ENCODE data around the gene CCDC148. TPM values are rescaled to one million over a fixed set of nuclear protein-coding genes. Genes with fewer than 3 reads are reported as not detected.

Gene CCDC148
- total RNA-seq, 1 experiment from 2014 or later: 2.1 TPM

- ATAC-seq (no peak), DNase-seq (ENCODE audit: low spot score) (no peak)
- CTCF ChIA-PET: interaction anchor here (1.8 kb wide), 1 partner anchor 120 kb away, joined by 4 read pairs; no protein-coding TSS in a partner anchor
- H3K4me3 Mint-ChIP-seq: no peak overlapping the region
- H3K27me3 Mint-ChIP-seq (ENCODE audit: low read depth): no peaks in the 10 kb centered on the region; the same call in 1 of the 2 replicates
- H3K36me3 Mint-ChIP-seq: no peaks in the 10 kb centered on the region
- H3K9me3 Mint-ChIP-seq: peaks cover 19% of the 10 kb centered on the region
- POLR2A ChIA-PET: no interaction called here
- peaks cover 17% of the 10 kb centered on the region for H3K4me1 Mint-ChIP-seq
- H3K27ac Mint-ChIP-seq: no peak overlapping the region
- TF ChIP-seq TCF7 (CRISPR knock-in tag; IDR thresholded peaks at IDR 0.05; ENCODE audit: low read depth) (no peak), FOXP1 (CRISPR knock-in tag; IDR thresholded peaks at IDR 0.05; ENCODE audit: borderline replicate concordance) (no peak), FOXK1 (CRISPR knock-in tag; IDR thresholded peaks at IDR 0.05) (no peak), ZNF671 (CRISPR knock-in tag; IDR thresholded peaks at IDR 0.05) (no peak), SP1 (CRISPR knock-in tag; conservative IDR thresholded peaks at IDR 0.05) (no peak), CBFB (CRISPR knock-in tag; IDR thresholded peaks at IDR 0.05; ENCODE audit: low read depth) (no peak), ATF1 (CRISPR knock-in tag; IDR thresholded peaks at IDR 0.05) (no peak), E2F5 (CRISPR knock-in tag; IDR thresholded peaks at IDR 0.05) (no peak), ZNF512 (CRISPR knock-in tag; IDR thresholded peaks at IDR 0.05; ENCODE audit: borderline replicate concordance) (no peak), MXD4 (CRISPR knock-in tag; IDR thresholded peaks at IDR 0.05; ENCODE audit: borderline replicate concordance) (no peak), IRF2 (CRISPR knock-in tag; IDR thresholded peaks at IDR 0.05; ENCODE audit: borderline replicate concordance, low read depth) (no peak), ATF2 (CRISPR knock-in tag; IDR thresholded peaks at IDR 0.05; ENCODE audit: borderline replicate concordance, low read depth) (no peak), NFATC4 (CRISPR knock-in tag; IDR thresholded peaks at IDR 0.05) (no peak), HMGXB4 (CRISPR knock-in tag; IDR thresholded peaks at IDR 0.05) (no peak), SMAD4 (CRISPR knock-in tag; IDR thresholded peaks at IDR 0.05) (no peak), EMX1 (CRISPR knock-in tag; IDR thresholded peaks at IDR 0.05) (no peak), NR3C1 (CRISPR knock-in tag; conservative IDR thresholded peaks at IDR 0.05; ENCODE audit: low read depth) (no peak)
Observed at GRCh38 chr2:158143703-158144360, 312.7 kb downstream of the CCDC148 start.

GRCh38 chr2:158142568-158143332, 313.8 kb downstream of the CCDC148 start:
- H3K36me3 Mint-ChIP-seq: no peaks in the 10 kb centered on the region
- ChIA-PET POLR2A (no interaction called here), CTCF (no interaction called here)
- no peak for ATAC-seq
- H3K9me3 Mint-ChIP-seq: peaks cover 19% of the 10 kb centered on the region
- no peak overlapping the region for H3K27ac Mint-ChIP-seq
- peaks cover 17% of the 10 kb centered on the region for H3K4me1 Mint-ChIP-seq
- DNase-seq (ENCODE audit: low spot score): no peak
- H3K4me3 Mint-ChIP-seq: no peak overlapping the region
- H3K27me3 Mint-ChIP-seq (ENCODE audit: low read depth): no peaks in the 10 kb centered on the region; the same call in 1 of the 2 replicates
- TF ChIP-seq FOXK1 (CRISPR knock-in tag; IDR thresholded peaks at IDR 0.05) (no peak), ZNF263 (CRISPR knock-in tag; IDR thresholded peaks at IDR 0.05; ENCODE audit: low read depth) (no peak), NFE2L1 (CRISPR knock-in tag; IDR thresholded peaks at IDR 0.05) (no peak), CTCF (IDR thresholded peaks at IDR 0.05) (no peak), NR1H2 (CRISPR knock-in tag; IDR thresholded peaks at IDR 0.05) (no peak), PRDM15 (CRISPR knock-in tag; IDR thresholded peaks at IDR 0.05) (no peak)
